HCT116 (cell line): ENCODE data around the gene C1orf94. TPM values are rescaled to one million over a fixed set of nuclear protein-coding genes. Genes with fewer than 3 reads are reported as not detected.

Source experiments
- ATAC-seq: fragments of 200-7000 bp; cut with Tn5 transposase; 2 replicates; pipeline ENCODE4 v1.9.1; 2020; ENCODE audit warnings: mild to moderate bottlenecking, moderate library complexity
- BruUV-seq: library from RNA; stranded (reverse); fragments of 400-500 nt; replicated peaks from 2 replicates; lab custom pipeline; 2021; lab: Mats Ljungman, UMichigan
- CTCF ChIA-PET: fragments of 300-600 bp; sonication (Branson Sonifier 250); formaldehyde crosslinking; loops from one replicate; lab custom pipeline; 2021; ENCODE audit warnings: antibody characterized with exemption; lab: Charles Lee
- POLR2A ChIA-PET: fragments of 300-600, 350-600 bp; sonication (Branson Sonifier 250); formaldehyde crosslinking; loops from one replicate; lab custom pipeline; 2021; ENCODE audit warnings: antibody characterized with exemption; lab: Charles Lee
- RAD21 ChIA-PET, 2 experiments: fragments of 300-600 bp; sonication (Branson Sonifier 250); formaldehyde crosslinking; loops; one replicate each; lab custom pipeline; 2023; ENCODE audit warnings: low total read pairs in 2 of 2; ENCODE audit not compliant: uncharacterized antibody in 2 of 2, unreplicated experiment in 2 of 2, low non-redundant PET in 1 of 2; lab: Charles Lee
- DNase-seq: peaks from one replicate; pipeline ENCODE4 v3.0.0-alpha.2; 2010; ENCODE audit warnings: low read depth, low spot score
- H2AFZ ChIP-seq: fragments of 200-600 bp; shearing (Covaris generic), sonication (generic); 2 replicates; pipeline ENCODE4 v1.6.1; 2017; ENCODE audit warnings: low read depth, mixed run types, mixed read lengths, antibody characterized with exemption, low read length; ENCODE audit not compliant: poor library complexity, severe bottlenecking
- H3K27ac ChIP-seq: 2 replicates; pipeline ENCODE4 v1.5.1; 2012; ENCODE audit warnings: low read depth, low read length
- H3K27me3 ChIP-seq: fragments of 200-600 bp; sonication (generic); 2 replicates; pipeline ENCODE4 v1.6.1; 2016; ENCODE audit warnings: mixed run types, low read length, mixed read lengths; ENCODE audit not compliant: insufficient read depth
- H3K36me3 ChIP-seq, 2 experiments: fragments of 200-500 bp in 1 of 2; fragments of 200-600 bp in 1 of 2; sonication (Bioruptor generic) in 1 of 2; sonication (generic) in 1 of 2; 2 replicates each; pipeline versions ENCODE4 v1.5.1 to v1.6.1; 2014 to 2016; ENCODE audit warnings: low read length in 2 of 2, inconsistent platforms in 1 of 2, mixed read lengths in 1 of 2, mixed run types in 1 of 2; ENCODE audit not compliant: insufficient read depth in 2 of 2, control insufficient read depth in 1 of 2
- H3K4me1 ChIP-seq, 2 experiments: fragments of 200-600 bp in 1 of 2; sonication (generic) in 1 of 2; 2 replicates each; pipeline versions ENCODE4 v1.5.1 to v1.6.1; 2012 to 2017; ENCODE audit warnings: low read length in 2 of 2, inconsistent platforms in 1 of 2, mild to moderate bottlenecking in 1 of 2, mixed read lengths in 1 of 2, mixed run types in 1 of 2, moderate library complexity in 1 of 2; ENCODE audit not compliant: insufficient read depth in 2 of 2, control insufficient read depth in 1 of 2
- H3K4me2 ChIP-seq: fragments of 200-600 bp; sonication (generic); 2 replicates; pipeline ENCODE4 v1.6.1; 2017; ENCODE audit warnings: mixed run types, low read length, mixed read lengths
- H3K4me3 ChIP-seq, 2 experiments: fragments of 200-600 bp in 1 of 2; sonication (generic) in 1 of 2; replicated peaks in 1 of 2; 2 replicates each; pipeline ENCODE4 v1.5.1; 2011 to 2016; ENCODE audit warnings: low read length in 2 of 2, control low read depth in 1 of 2, low read depth in 1 of 2, mild to moderate bottlenecking in 1 of 2, mixed read lengths in 1 of 2, mixed run types in 1 of 2
- H3K79me2 ChIP-seq: fragments of 200-600 bp; sonication (generic); 2 replicates; pipeline ENCODE4 v1.6.1; 2017; ENCODE audit warnings: mild to moderate bottlenecking, mixed run types, low read length, moderate library complexity, mixed read lengths; ENCODE audit not compliant: insufficient read depth
- H3K9ac ChIP-seq: fragments of 200-600 bp; sonication (generic); 2 replicates; pipeline ENCODE4 v1.6.1; 2016; ENCODE audit warnings: low read length, mixed read lengths
- H3K9me2 ChIP-seq: fragments of 200-600 bp; sonication (generic), shearing (Covaris generic); 2 replicates; pipeline ENCODE4 v1.6.1; 2017; ENCODE audit warnings: mixed run types, mild to moderate bottlenecking, moderate library complexity; ENCODE audit not compliant: insufficient read depth
- H3K9me3 ChIP-seq, 2 experiments: fragments of 200-500 bp in 1 of 2; fragments of 200-600 bp in 1 of 2; sonication (Bioruptor generic) in 1 of 2; sonication (generic) in 1 of 2; 2 replicates each; pipeline ENCODE4 v1.6.1; 2014 to 2017; ENCODE audit warnings: low read length in 2 of 2, mixed read lengths in 2 of 2, inconsistent platforms in 1 of 2, low read depth in 1 of 2, mild to moderate bottlenecking in 1 of 2, mixed run types in 1 of 2, moderate library complexity in 1 of 2; ENCODE audit not compliant: control insufficient read depth in 1 of 2, insufficient read depth in 1 of 2
- H4K20me1 ChIP-seq: fragments of 200-600 bp; sonication (generic), shearing (Covaris generic); 2 replicates; pipeline ENCODE4 v1.6.1; 2017; ENCODE audit warnings: mixed run types, mild to moderate bottlenecking, moderate library complexity; ENCODE audit not compliant: insufficient read depth
- ATF3 ChIP-seq: IDR thresholded peaks from 2 replicates; pipeline ENCODE4 v1.6.1; 2012
- CBX3 ChIP-seq: IDR thresholded peaks from 2 replicates; pipeline ENCODE4 v1.6.1; 2012; ENCODE audit warnings: low read depth
- CTCF ChIP-seq, 3 experiments: fragments of 200-600 bp in 1 of 3; sonication (generic) in 1 of 3; IDR thresholded peaks in 2 of 3; conservative IDR thresholded peaks in 1 of 3; 2 replicates each; pipeline ENCODE4 v1.5.1; 2012 to 2017; ENCODE audit warnings: low read depth in 2 of 3, low read length in 2 of 3, antibody characterized with exemption in 1 of 3, borderline replicate concordance in 1 of 3, control low read depth in 1 of 3, mild to moderate bottlenecking in 1 of 3, mixed read lengths in 1 of 3, mixed run types in 1 of 3, moderate library complexity in 1 of 3; ENCODE audit not compliant: insufficient read depth in 1 of 3
- EGR1 ChIP-seq: IDR thresholded peaks from 2 replicates; pipeline ENCODE4 v1.6.1; 2012; ENCODE audit warnings: low read depth
- ELF1 ChIP-seq: IDR thresholded peaks from 2 replicates; pipeline ENCODE4 v1.6.1; 2012; ENCODE audit warnings: low read depth, borderline replicate concordance
- FOSL1 ChIP-seq: IDR thresholded peaks from 2 replicates; pipeline ENCODE4 v1.6.1; 2012; ENCODE audit warnings: low read depth
- JUND ChIP-seq: IDR thresholded peaks from 2 replicates; pipeline ENCODE4 v1.6.1; 2012
- POLR2A ChIP-seq: IDR thresholded peaks from 2 replicates; pipeline ENCODE4 v1.7.0; 2011; ENCODE audit warnings: borderline replicate concordance; ENCODE audit not compliant: insufficient read depth, insufficient read length; ENCODE audit errors: extremely low read depth
- POLR2AphosphoS5 ChIP-seq: IDR thresholded peaks from 2 replicates; pipeline ENCODE4 v1.6.1; 2011; ENCODE audit warnings: mild to moderate bottlenecking, low read depth, low read length, moderate library complexity
- RAD21 ChIP-seq: IDR thresholded peaks from 2 replicates; pipeline ENCODE4 v1.6.1; 2012; ENCODE audit warnings: low read depth, mild to moderate bottlenecking
- REST ChIP-seq: IDR thresholded peaks from 2 replicates; pipeline ENCODE4 v1.6.1; 2012; ENCODE audit warnings: low read depth
- SIN3A ChIP-seq: IDR thresholded peaks from 2 replicates; pipeline ENCODE4 v1.6.1; 2012; ENCODE audit warnings: low read depth
- SRF ChIP-seq: IDR thresholded peaks from 2 replicates; pipeline ENCODE4 v1.6.1; 2012; ENCODE audit warnings: low read depth
- YY1 ChIP-seq: IDR thresholded peaks from 2 replicates; pipeline ENCODE4 v1.6.1; 2011; ENCODE audit warnings: low read length, low read depth, moderate library complexity, mild to moderate bottlenecking; ENCODE audit not compliant: insufficient replicate concordance; ENCODE audit errors: extremely low read depth
- ZBTB33 ChIP-seq: IDR thresholded peaks from 2 replicates; pipeline ENCODE4 v1.6.1; 2011; ENCODE audit warnings: mild to moderate bottlenecking, low read length, moderate library complexity; ENCODE audit not compliant: insufficient replicate concordance; ENCODE audit errors: extremely low read depth
- intact Hi-C: fragments of 100-400 bp; cut with micrococcal nuclease; formaldehyde crosslinking; loops from 2 replicates; pipeline ENCODE4 v1.10.0; 2022
- total RNA-seq: library from RNA; stranded (reverse); gene quantifications from one replicate; pipeline ENCODE4 v1.2.1, GENCODE V29; 2021; ENCODE audit not compliant: unreplicated experiment

C1orf94 gene
- total RNA-seq, 1 experiment from 2014 or later = not detected

GRCh38 chr1:34266127-34266951, 89.6 kb downstream of the C1orf94 start (continued):
- TF ChIP-seq ATF3 (no peak), SRF (no peak), SIN3A (no peak), ZBTB33 (no peak), JUND (no peak), POLR2AphosphoS5 (no peak)

- no peak overlapping the region for H3K4me2 ChIP-seq
- ATAC-seq (no peak), DNase-seq (no peak)
- no peak overlapping the region for H2AFZ ChIP-seq
- H3K9me2 ChIP-seq = no peaks in the 10 kb centered on the region
- H3K79me2 ChIP-seq = no peaks in the 10 kb centered on the region
- no peak overlapping the region for H3K9ac ChIP-seq
- H3K27ac ChIP-seq = no peak overlapping the region
- ChIA-PET RAD21 (no interaction called here), POLR2A (no interaction called here), CTCF (no interaction called here)
- peaks cover 24% of the 10 kb centered on the region for H3K27me3 ChIP-seq
- intact Hi-C loops = no loop called here
- BruUV-seq = no TSS peak
- H3K9me3 ChIP-seq = no peaks in the 10 kb centered on the region
- no peak overlapping the region for H3K4me3 ChIP-seq
- no peaks in the 10 kb centered on the region; the same call in 1 of the 2 replicates for H4K20me1 ChIP-seq
- no peaks in the 10 kb centered on the region for H3K36me3 ChIP-seq
- H3K4me1 ChIP-seq = no peaks in the 10 kb centered on the region
- no peak for TF ChIP-seq JUND
- TF ChIP-seq FOSL1 = no peak
- no peak for TF ChIP-seq POLR2A
- no peak for TF ChIP-seq ELF1
- TF ChIP-seq YY1 = no peak
- no peak for TF ChIP-seq REST
- no peak for TF ChIP-seq SRF
- no peak for TF ChIP-seq EGR1
- TF ChIP-seq CTCF (IDR thresholded peaks at IDR 0.05 in 2 of 3, conservative IDR thresholded peaks at IDR 0.05 in 1 of 3; ENCODE audit: borderline replicate concordance in 1 of 3, insufficient read depth in 1 of 3, low read depth in 2 of 3, low read length in 2 of 3) = no peak
- no peak for TF ChIP-seq RAD21
- no peak for TF ChIP-seq CBX3
Measured at GRCh38 chr1:34267326-34267725, 90.6 kb downstream of the C1orf94 start.
